ENCODE results near the gene SLC25A12. TPM values are rescaled to one million over a fixed set of nuclear protein-coding genes. Genes with fewer than 3 reads are reported as not detected.

The SLC25A12 gene
- total RNA-seq, 1 donor from 2014 or later: 16.5 TPM

GRCh38 chr2:171792157-171792556 is 101.9 kb downstream of the SLC25A12 start:
- H3K27ac Mint-ChIP-seq (ENCODE audit: unreplicated experiment): no peak overlapping the region
- no peak for TF ChIP-seq CTCF (IDR thresholded peaks at IDR 0.05)
- H3K9me3 Mint-ChIP-seq (ENCODE audit: unreplicated experiment): no peaks in the 10 kb centered on the region
- H3K4me1 Mint-ChIP-seq (ENCODE audit: unreplicated experiment): peaks cover 20% of the 10 kb centered on the region
- no peak overlapping the region for H3K4me3 Mint-ChIP-seq (ENCODE audit: unreplicated experiment)
- H3K36me3 Mint-ChIP-seq (ENCODE audit: unreplicated experiment): peaks cover 32% of the 10 kb centered on the region
- DNase-seq (ENCODE audit: extremely low spot score, unreplicated experiment): no peak
- H3K27me3 Mint-ChIP-seq (ENCODE audit: unreplicated experiment): no peaks in the 10 kb centered on the region

GRCh38 chr2:171791361-171791760 is 102.7 kb downstream of the SLC25A12 start:
- Mint-ChIP-seq H3K9me3 (ENCODE audit: unreplicated experiment) (no peaks in the 10 kb centered on the region), H3K27ac (ENCODE audit: unreplicated experiment) (no peak overlapping the region), H3K36me3 (ENCODE audit: unreplicated experiment) (peaks cover 35% of the 10 kb centered on the region), H3K4me3 (ENCODE audit: unreplicated experiment) (no peak overlapping the region), H3K4me1 (ENCODE audit: unreplicated experiment) (peaks cover 20% of the 10 kb centered on the region), H3K27me3 (ENCODE audit: unreplicated experiment) (no peaks in the 10 kb centered on the region)
- no peak for DNase-seq (ENCODE audit: extremely low spot score, unreplicated experiment)
- no peak for TF ChIP-seq CTCF (IDR thresholded peaks at IDR 0.05)

GRCh38 chr2:171789956-171790355 is 104.1 kb downstream of the SLC25A12 start:
- Mint-ChIP-seq H3K9me3 (ENCODE audit: unreplicated experiment) (no peaks in the 10 kb centered on the region), H3K4me3 (ENCODE audit: unreplicated experiment) (no peak overlapping the region), H3K27me3 (ENCODE audit: unreplicated experiment) (no peaks in the 10 kb centered on the region), H3K27ac (ENCODE audit: unreplicated experiment) (no peak overlapping the region), H3K36me3 (ENCODE audit: unreplicated experiment) (peaks cover 39% of the 10 kb centered on the region), H3K4me1 (ENCODE audit: unreplicated experiment) (peaks cover 19% of the 10 kb centered on the region)
- no peak for DNase-seq (ENCODE audit: extremely low spot score, unreplicated experiment)
- TF ChIP-seq CTCF (IDR thresholded peaks at IDR 0.05): no peak

GRCh38 chr2:171788316-171788993 is 105.6 kb downstream of the SLC25A12 start:
- H3K9me3 Mint-ChIP-seq (ENCODE audit: unreplicated experiment): no peaks in the 10 kb centered on the region
- no peak for DNase-seq (ENCODE audit: extremely low spot score, unreplicated experiment)
- H3K27me3 Mint-ChIP-seq (ENCODE audit: unreplicated experiment): no peaks in the 10 kb centered on the region
- H3K4me1 Mint-ChIP-seq (ENCODE audit: unreplicated experiment): peaks cover 10% of the 10 kb centered on the region
- H3K27ac Mint-ChIP-seq (ENCODE audit: unreplicated experiment): no peak overlapping the region
- H3K36me3 Mint-ChIP-seq (ENCODE audit: unreplicated experiment): peaks cover 42% of the 10 kb centered on the region
- no peak for TF ChIP-seq CTCF (IDR thresholded peaks at IDR 0.05)
- no peak overlapping the region for H3K4me3 Mint-ChIP-seq (ENCODE audit: unreplicated experiment)

- Mint-ChIP-seq H3K27ac (ENCODE audit: unreplicated experiment) (no peak overlapping the region), H3K4me3 (ENCODE audit: unreplicated experiment) (no peak overlapping the region)
These were observed 106.5 kb downstream of the SLC25A12 start for GRCh38 chr2:171787333-171788072.

More at GRCh38 chr2:171787333-171788072, 106.5 kb downstream of the SLC25A12 start:
- DNase-seq (ENCODE audit: extremely low spot score, unreplicated experiment): no peak
- peaks cover 2% of the 10 kb centered on the region for H3K4me1 Mint-ChIP-seq (ENCODE audit: unreplicated experiment)
- TF ChIP-seq CTCF (IDR thresholded peaks at IDR 0.05): no peak
- peaks cover 46% of the 10 kb centered on the region for H3K36me3 Mint-ChIP-seq (ENCODE audit: unreplicated experiment)
- H3K27me3 Mint-ChIP-seq (ENCODE audit: unreplicated experiment): no peaks in the 10 kb centered on the region
- H3K9me3 Mint-ChIP-seq (ENCODE audit: unreplicated experiment): no peaks in the 10 kb centered on the region

Data from osteocyte (in vitro differentiated cells).